ENCODE measurements around the gene CYP4F12. TPM values are rescaled to one million over a fixed set of nuclear protein-coding genes. Genes with fewer than 3 reads are reported as not detected.

CYP4F12 gene
- total and polyA plus RNA-seq, 2 of the 8 experiments (the other 6 are each of a cell fraction or from before 2014, with no cell fraction given) = not detected

DNA sequence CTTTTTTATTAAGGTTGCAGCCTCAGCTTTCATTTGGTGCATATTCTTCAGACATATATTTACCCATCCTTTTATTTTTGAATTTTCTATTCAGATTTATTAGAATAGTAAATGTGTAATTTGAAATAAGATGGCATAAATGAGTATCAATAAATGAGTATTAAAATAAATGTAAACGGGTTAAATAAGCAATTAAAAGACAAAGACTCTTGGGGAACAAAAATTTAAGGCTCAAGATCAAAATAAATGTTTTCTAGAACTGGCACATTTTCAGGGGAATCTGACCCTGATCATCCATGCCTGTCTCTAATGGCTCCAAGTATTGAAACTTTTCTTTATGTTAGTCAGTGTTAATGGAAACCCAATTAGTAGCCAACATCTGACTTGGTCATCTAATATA is 67.9 kb downstream of the CYP4F12 start:
- Histone ChIP-seq H3K4ac (replicated peaks; ENCODE audit: insufficient read length, low read depth, low read length) (no peak overlapping the region), H3K4me2 (ENCODE audit: insufficient read depth in 1 of 2, low read depth in 2 of 2, low read length in 2 of 2) (no peak overlapping the region), H2BK15ac (ENCODE audit: low read length) (no peak overlapping the region), H2BK120ac (replicated peaks; ENCODE audit: low read depth, low read length) (no peak overlapping the region), H3K14ac (ENCODE audit: insufficient read length) (no peak overlapping the region), H4K91ac (replicated peaks; ENCODE audit: insufficient read length, low read length) (no peak overlapping the region), H3K56ac (replicated peaks; ENCODE audit: insufficient read length, low read depth, low read length) (no peak overlapping the region), H3K18ac (ENCODE audit: extremely low read depth, low read length) (no peak overlapping the region), H2AFZ (ENCODE audit: low read length) (no peak overlapping the region), H4K20me1 (replicated peaks in 1 of 2; ENCODE audit: control insufficient read depth in 1 of 2, insufficient read depth in 2 of 2, low read length in 2 of 2) (no peaks in the 10 kb centered on the region), H2AK5ac (ENCODE audit: low read depth, low read length) (no peak overlapping the region), H4K5ac (ENCODE audit: insufficient read length, low read depth, low read length) (no peak overlapping the region), H3K79me2 (ENCODE audit: control insufficient read depth in 1 of 2, insufficient read depth in 2 of 2, low read length in 2 of 2) (no peaks in the 10 kb centered on the region), H2BK20ac (ENCODE audit: low read length) (no peak overlapping the region), H3K4me1 (replicated peaks in 1 of 4; ENCODE audit: control insufficient read depth in 3 of 4, insufficient read depth in 4 of 4, low read length in 3 of 4) (no peaks in the 10 kb centered on the region), H2BK5ac (ENCODE audit: low read depth, low read length) (no peak overlapping the region), H3K36me3 (ENCODE audit: control insufficient read depth in 2 of 4, insufficient read depth in 4 of 4, low read length in 3 of 4) (no peaks in the 10 kb centered on the region), H3K9ac (replicated peaks in 1 of 4; ENCODE audit: extremely low read depth in 1 of 4, low read depth in 3 of 4, low read length in 3 of 4) (no peak overlapping the region), H3K27me3 (replicated peaks in 1 of 4; ENCODE audit: control insufficient read depth in 3 of 4, extremely low read depth in 1 of 4, insufficient read depth in 3 of 4, low read length in 3 of 4) (no peaks in the 10 kb centered on the region), H3K23me2 (ENCODE audit: low read depth, low read length) (no peaks in the 10 kb centered on the region; the same call in 1 of the 2 replicates), H3K9me3 (ENCODE audit: insufficient read depth in 2 of 2, low read depth in 1 of 2, low read length in 1 of 2) (peaks cover 53 to 61% of the 10 kb centered on the region in 2 experiments), H2BK12ac (ENCODE audit: low read depth, low read length) (no peak overlapping the region), H3K4me3 (ENCODE audit: extremely low read depth in 1 of 4, insufficient read depth in 2 of 4, low read depth in 3 of 4, low read length in 4 of 4) (no peak overlapping the region), H4K8ac (ENCODE audit: extremely low read depth, insufficient read depth, low read length) (no peak overlapping the region), H3K79me1 (ENCODE audit: low read depth, low read length) (no peaks in the 10 kb centered on the region), H3K27ac (ENCODE audit: low read depth, low read length) (no peak overlapping the region), H3K23ac (ENCODE audit: insufficient read length) (no peak overlapping the region)
- DNase-seq (ENCODE audit: low read depth in 1 of 2, low spot score in 2 of 2) (no peak), FAIRE-seq (no peak)
- WGBS, 2 experiments (ENCODE audit: extremely low coverage in 1 of 2, insufficient coverage in 1 of 2, insufficient read length in 1 of 2, insufficient replicate concordance in 2 of 2, low coverage in 1 of 2, low lambda C conversion rate in 2 of 2, missing lambda C conversion rate in 1 of 2) = 72 to 100% methylated on average over 1 of the region's 1 CpG
- ChIA-PET POLR2A (ENCODE audit: partially characterized antibody) (no interaction called here), CTCF (ENCODE audit: partially characterized antibody) (no interaction called here)
- TF ChIP-seq CHD1 (IDR thresholded peaks at IDR 0.05; ENCODE audit: low read depth, low read length) = no peak

Other genes with a start within 250 kb of the CYP4F12 start
- gene WIZ, start 223.1 kb upstream of the CYP4F12 start, total RNA-seq (2021; fragmentation: NEBNext Ultra II Directional; extraction: Animal tissue kit (Norgen Biotek cat#: 25700)) = 33.2 and 34.4 TPM in 2 replicates
- gene WIZ, start 223.1 kb upstream of the CYP4F12 start, polyA plus RNA-seq (2011; rRNA removed) = 12.5 and 22.7 TPM in 2 replicates
- gene RASAL3, start 208.5 kb upstream of the CYP4F12 start, total RNA-seq (2021; fragmentation: NEBNext Ultra II Directional; extraction: Animal tissue kit (Norgen Biotek cat#: 25700)) = 0.19 TPM in 2 replicates
- 0.63 and 2.4 TPM in 2 replicates for gene RASAL3, start 208.5 kb upstream of the CYP4F12 start, polyA plus RNA-seq (2011; rRNA removed)
- gene PGLYRP2, start 193.6 kb upstream of the CYP4F12 start, total RNA-seq (2021; fragmentation: NEBNext Ultra II Directional; extraction: Animal tissue kit (Norgen Biotek cat#: 25700)) = not detected in 2 replicates
- gene PGLYRP2, start 193.6 kb upstream of the CYP4F12 start, polyA plus RNA-seq (2011; rRNA removed) = not detected in 2 replicates
- not detected in 2 replicates for gene CYP4F22, start 164.6 kb upstream of the CYP4F12 start, total RNA-seq (2021; fragmentation: NEBNext Ultra II Directional; extraction: Animal tissue kit (Norgen Biotek cat#: 25700))
- gene CYP4F22, start 164.6 kb upstream of the CYP4F12 start, polyA plus RNA-seq (2011; rRNA removed) = not detected in 2 replicates
- gene CYP4F8, start 57.9 kb upstream of the CYP4F12 start, total RNA-seq (2021; fragmentation: NEBNext Ultra II Directional; extraction: Animal tissue kit (Norgen Biotek cat#: 25700)) = not detected in 2 replicates
- not detected in 2 replicates for gene CYP4F8, start 57.9 kb upstream of the CYP4F12 start, polyA plus RNA-seq (2011; rRNA removed)
- gene CYP4F3, start 32.2 kb upstream of the CYP4F12 start, total RNA-seq (2021; fragmentation: NEBNext Ultra II Directional; extraction: Animal tissue kit (Norgen Biotek cat#: 25700)) = not detected in 2 replicates
- not detected in 2 replicates for gene CYP4F3, start 32.2 kb upstream of the CYP4F12 start, polyA plus RNA-seq (2011; rRNA removed)
- gene OR10H2, start 54.9 kb downstream of the CYP4F12 start, total RNA-seq (2021; fragmentation: NEBNext Ultra II Directional; extraction: Animal tissue kit (Norgen Biotek cat#: 25700)) = not detected in 2 replicates
- not detected in 2 replicates for gene OR10H2, start 54.9 kb downstream of the CYP4F12 start, polyA plus RNA-seq (2011; rRNA removed)
- not detected in 2 replicates for gene OR10H3, start 64.9 kb downstream of the CYP4F12 start, total RNA-seq (2021; fragmentation: NEBNext Ultra II Directional; extraction: Animal tissue kit (Norgen Biotek cat#: 25700))
- gene OR10H3, start 64.9 kb downstream of the CYP4F12 start, polyA plus RNA-seq (2011; rRNA removed) = not detected in 2 replicates
- gene OR10H5, start 114.6 kb downstream of the CYP4F12 start, total RNA-seq (2021; fragmentation: NEBNext Ultra II Directional; extraction: Animal tissue kit (Norgen Biotek cat#: 25700)) = not detected in 2 replicates
- not detected in 2 replicates for gene OR10H5, start 114.6 kb downstream of the CYP4F12 start, polyA plus RNA-seq (2011; rRNA removed)
- not detected in 2 replicates for gene OR10H1, start 142.6 kb downstream of the CYP4F12 start, total RNA-seq (2021; fragmentation: NEBNext Ultra II Directional; extraction: Animal tissue kit (Norgen Biotek cat#: 25700))
- not detected in 2 replicates for gene OR10H1, start 142.6 kb downstream of the CYP4F12 start, polyA plus RNA-seq (2011; rRNA removed)
- gene CYP4F2, start 225.0 kb downstream of the CYP4F12 start, total RNA-seq (2021; fragmentation: NEBNext Ultra II Directional; extraction: Animal tissue kit (Norgen Biotek cat#: 25700)) = not detected in 2 replicates
- not detected in 2 replicates for gene CYP4F2, start 225.0 kb downstream of the CYP4F12 start, polyA plus RNA-seq (2011; rRNA removed)